22Rv1 (cell line): Measurements from ENCODE around the gene OR11H6.
"Not testable (repeated sequence)": the region's sequence is repeated elsewhere in the genome, so short reads cannot be mapped to it uniquely, and the experiment has no call there.

Experiments
- ZFX ChIP-seq: fragments of 450-650 bp; IDR thresholded peaks from 2 replicates; pipeline ENCODE4 v1.6.1; 2017; ENCODE audit warnings: antibody characterized with exemption, borderline replicate concordance
- TF ChIP-seq, protein P1 (sequence below): fragments of 450-650 bp; IDR thresholded peaks from 2 replicates; pipeline ENCODE4 v1.5.1; 2017; ENCODE audit warnings: mild to moderate bottlenecking

GRCh38 chr14:20264361-20264760 lies 40.9 kb downstream of the OR11H6 start:
- TF ChIP-seq, protein P1, sequence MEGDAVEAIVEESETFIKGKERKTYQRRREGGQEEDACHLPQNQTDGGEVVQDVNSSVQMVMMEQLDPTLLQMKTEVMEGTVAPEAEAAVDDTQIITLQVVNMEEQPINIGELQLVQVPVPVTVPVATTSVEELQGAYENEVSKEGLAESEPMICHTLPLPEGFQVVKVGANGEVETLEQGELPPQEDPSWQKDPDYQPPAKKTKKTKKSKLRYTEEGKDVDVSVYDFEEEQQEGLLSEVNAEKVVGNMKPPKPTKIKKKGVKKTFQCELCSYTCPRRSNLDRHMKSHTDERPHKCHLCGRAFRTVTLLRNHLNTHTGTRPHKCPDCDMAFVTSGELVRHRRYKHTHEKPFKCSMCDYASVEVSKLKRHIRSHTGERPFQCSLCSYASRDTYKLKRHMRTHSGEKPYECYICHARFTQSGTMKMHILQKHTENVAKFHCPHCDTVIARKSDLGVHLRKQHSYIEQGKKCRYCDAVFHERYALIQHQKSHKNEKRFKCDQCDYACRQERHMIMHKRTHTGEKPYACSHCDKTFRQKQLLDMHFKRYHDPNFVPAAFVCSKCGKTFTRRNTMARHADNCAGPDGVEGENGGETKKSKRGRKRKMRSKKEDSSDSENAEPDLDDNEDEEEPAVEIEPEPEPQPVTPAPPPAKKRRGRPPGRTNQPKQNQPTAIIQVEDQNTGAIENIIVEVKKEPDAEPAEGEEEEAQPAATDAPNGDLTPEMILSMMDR, result not testable (repeated sequence)
- not testable (repeated sequence) for TF ChIP-seq ZFX
